ENCODE measurements around the gene PLEKHH3. TPM values are rescaled to one million over a fixed set of nuclear protein-coding genes. Genes with fewer than 3 reads are reported as not detected.

The PLEKHH3 gene
- total and polyA plus RNA-seq, 4 donors: 4.2 to 10.3 (median 7.9) TPM

GRCh38 chr17:42694524-42694923, 17.7 kb upstream of the PLEKHH3 start:
- Histone ChIP-seq H3K9ac (ENCODE audit: low read depth in 1 of 2, low read length in 2 of 2) (no peak overlapping the region), H3K27me3 (ENCODE audit: control insufficient read depth in 4 of 4, insufficient read depth in 4 of 4, low read length in 3 of 4) (no peaks in the 10 kb centered on the region), H3K4me3 (ENCODE audit: low read depth in 1 of 3, low read length in 3 of 3) (no peak overlapping the region), H3K4me1 (ENCODE audit: control insufficient read depth in 4 of 4, insufficient read depth in 4 of 4, low read length in 3 of 4) (no peaks in the 10 kb centered on the region), H3K9me3 (ENCODE audit: control insufficient read depth in 4 of 4, low read length in 3 of 4) (no peaks in the 10 kb centered on the region), H3K36me3 (ENCODE audit: control insufficient read depth in 4 of 4, insufficient read depth in 3 of 4, low read depth in 1 of 4, low read length in 3 of 4) (peaks cover 0 to 2% (median 0%) of the 10 kb centered on the region in 4 donors), H3K27ac (ENCODE audit: low read depth in 1 of 2, low read length in 2 of 2) (no peak overlapping the region)
- 95% methylated on average over 3 of the region's 3 CpGs for WGBS
- DNase-seq (ENCODE audit: low spot score): no peak
- TF ChIP-seq CTCF (IDR thresholded peaks at IDR 0.05; ENCODE audit: low read depth, low read length, missing input control) (no peak), YY1 (IDR thresholded peaks at IDR 0.05) (no peak), TAF1 (conservative IDR thresholded peaks at IDR 0.05) (no peak), MAX (IDR thresholded peaks at IDR 0.05) (no peak), FOXA1 (IDR thresholded peaks at IDR 0.05) (no peak), HNF4G (IDR thresholded peaks at IDR 0.05) (no peak), GABPA (IDR thresholded peaks at IDR 0.05 in 1 of 2, conservative IDR thresholded peaks at IDR 0.05 in 1 of 2) (no peak), SP1 (IDR thresholded peaks at IDR 0.05) (no peak), ATF3 (IDR thresholded peaks at IDR 0.05) (no peak)

GRCh38 chr17:42692489-42692888, 15.7 kb upstream of the PLEKHH3 start:
- H3K9ac ChIP-seq (ENCODE audit: low read depth in 1 of 2, low read length in 2 of 2): no peak overlapping the region
- peaks cover 0 to 2% (median 0%) of the 10 kb centered on the region in 4 donors for H3K27me3 ChIP-seq (ENCODE audit: control insufficient read depth in 4 of 4, insufficient read depth in 4 of 4, low read length in 3 of 4)
- no peaks in the 10 kb centered on the region for H3K4me1 ChIP-seq (ENCODE audit: control insufficient read depth in 4 of 4, insufficient read depth in 4 of 4, low read length in 3 of 4)
- peaks cover 0 to 2% (median 0%) of the 10 kb centered on the region in 4 donors for H3K36me3 ChIP-seq (ENCODE audit: control insufficient read depth in 4 of 4, insufficient read depth in 3 of 4, low read depth in 1 of 4, low read length in 3 of 4)
- no peak overlapping the region for H3K4me3 ChIP-seq (ENCODE audit: low read depth in 1 of 3, low read length in 3 of 3)
- H3K9me3 ChIP-seq (ENCODE audit: control insufficient read depth in 4 of 4, low read length in 3 of 4): no peaks in the 10 kb centered on the region
- H3K27ac ChIP-seq (ENCODE audit: low read depth in 1 of 2, low read length in 2 of 2): no peak overlapping the region
- TF ChIP-seq HNF4G (IDR thresholded peaks at IDR 0.05) (no peak), MAX (IDR thresholded peaks at IDR 0.05) (no peak), RAD21 (IDR thresholded peaks at IDR 0.05) (no peak), ZBTB33 (IDR thresholded peaks at IDR 0.05) (no peak), SP1 (IDR thresholded peaks at IDR 0.05) (no peak), HNF4A (conservative IDR thresholded peaks at IDR 0.05) (no peak), FOXA1 (IDR thresholded peaks at IDR 0.05) (no peak)
- no peak for DNase-seq (ENCODE audit: low spot score)
- WGBS: 93% methylated on average over 11 of the region's 11 CpGs

- WGBS: 86% methylated on average over 12 of the region's 12 CpGs
- TF ChIP-seq CTCF (IDR thresholded peaks at IDR 0.05; ENCODE audit: low read depth, low read length, missing input control) (no peak), RAD21 (IDR thresholded peaks at IDR 0.05) (no peak)
- H3K36me3 ChIP-seq (ENCODE audit: control insufficient read depth in 4 of 4, insufficient read depth in 3 of 4, low read depth in 1 of 4, low read length in 3 of 4): peaks cover 0 to 1% (median 0%) of the 10 kb centered on the region in 4 donors
- H3K4me1 ChIP-seq (ENCODE audit: control insufficient read depth in 4 of 4, insufficient read depth in 4 of 4, low read length in 3 of 4): no peaks in the 10 kb centered on the region
- H3K27ac ChIP-seq (ENCODE audit: low read depth in 1 of 2, low read length in 2 of 2): no peak overlapping the region
- H3K27me3 ChIP-seq (ENCODE audit: control insufficient read depth in 4 of 4, insufficient read depth in 4 of 4, low read length in 3 of 4): peaks cover 0 to 3% (median 0%) of the 10 kb centered on the region in 4 donors
- H3K9ac ChIP-seq (ENCODE audit: low read depth in 1 of 2, low read length in 2 of 2): no peak overlapping the region
- no peaks in the 10 kb centered on the region for H3K9me3 ChIP-seq (ENCODE audit: control insufficient read depth in 4 of 4, low read length in 3 of 4)
- DNase-seq (ENCODE audit: low spot score): no peak
- H3K4me3 ChIP-seq (ENCODE audit: low read depth in 1 of 3, low read length in 3 of 3): no peak overlapping the region
Measured at GRCh38 chr17:42691021-42691545, 14.3 kb upstream of the PLEKHH3 start.
